Right cardiac atrium (tissue), 5 donors: Measurements from ENCODE around the gene PF4V1. TPM values are rescaled to one million over a fixed set of nuclear protein-coding genes. Genes with fewer than 3 reads are reported as not detected.

Experiments used
- ATAC-seq, 2 donors: fragments of 200-7000 bp; cut with Tn5 transposase; one replicate each; pipeline versions ENCODE4 v1.8.0 to v1.9.1; 2020; ENCODE audit warnings: moderate library complexity in 2 of 2, mild to moderate bottlenecking in 1 of 2
- DNase-seq, 3 donors: peaks; one replicate each; pipeline ENCODE4 v3.0.0-alpha.2; 2020
- H3K27ac ChIP-seq: one replicate; pipeline ENCODE4 v1.5.1; 2013; ENCODE audit warnings: mild to moderate bottlenecking, low read length, control low read depth, moderate library complexity
- H3K27me3 ChIP-seq: one replicate; pipeline ENCODE4 v1.6.1; 2013; ENCODE audit not compliant: control insufficient read depth, insufficient read depth
- H3K4me1 ChIP-seq: one replicate; pipeline ENCODE4 v1.6.1; 2013; ENCODE audit warnings: low read length; ENCODE audit not compliant: control insufficient read depth, insufficient read depth
- H3K4me3 ChIP-seq: one replicate; pipeline ENCODE4 v1.5.1; 2013; ENCODE audit warnings: low read length, control low read depth
- H3K9me3 ChIP-seq: one replicate; pipeline ENCODE4 v1.6.1; 2013; ENCODE audit warnings: low read length; ENCODE audit not compliant: control insufficient read depth
- WGBS: extraction: QIAGEN DNeasy Blood & Tissue Kit; methylation state at CpG from one replicate; pipeline ENCODE4 v1.1.7; 2013; 5-methylcytosine and 5-hydroxymethylcytosine counted together
- intact Hi-C, 4 donors: fragments of 100-400 bp; cut with DNase I; formaldehyde crosslinking; loops; one replicate each; pipeline versions ENCODE4 v1.11.0 to v1.14.0; 2022 to 2023
- polyA plus RNA-seq: library from polyadenylated mRNA; stranded (reverse); fragments of 200-250 nt; gene quantifications from one replicate; pipeline ENCODE4 v1.2.3, GENCODE V29; 2013
- total RNA-seq, 4 donors: library from RNA; stranded (reverse); fragmentation: NEBNext Ultra II Directional; extraction: Animal tissue kit (Norgen Biotek cat#: 25700); gene quantifications; one replicate each; pipeline ENCODE4 v1.2.1, GENCODE V29; 2021
- donor health status: healthy with polysubstance abuse.
- donor health status: DM: no; HTN: yes; CAD: no.
- donor health status: DM: no; HTN: no; CAD: no.
- donor health status: DM: no; HTN: yes; CAD: no; lungs with severe emphysema.
- donor health status: DM: yes; HTN: yes; CAD: no.

Gene PF4V1
- total and polyA plus RNA-seq, 5 donors = not detected

DNA sequence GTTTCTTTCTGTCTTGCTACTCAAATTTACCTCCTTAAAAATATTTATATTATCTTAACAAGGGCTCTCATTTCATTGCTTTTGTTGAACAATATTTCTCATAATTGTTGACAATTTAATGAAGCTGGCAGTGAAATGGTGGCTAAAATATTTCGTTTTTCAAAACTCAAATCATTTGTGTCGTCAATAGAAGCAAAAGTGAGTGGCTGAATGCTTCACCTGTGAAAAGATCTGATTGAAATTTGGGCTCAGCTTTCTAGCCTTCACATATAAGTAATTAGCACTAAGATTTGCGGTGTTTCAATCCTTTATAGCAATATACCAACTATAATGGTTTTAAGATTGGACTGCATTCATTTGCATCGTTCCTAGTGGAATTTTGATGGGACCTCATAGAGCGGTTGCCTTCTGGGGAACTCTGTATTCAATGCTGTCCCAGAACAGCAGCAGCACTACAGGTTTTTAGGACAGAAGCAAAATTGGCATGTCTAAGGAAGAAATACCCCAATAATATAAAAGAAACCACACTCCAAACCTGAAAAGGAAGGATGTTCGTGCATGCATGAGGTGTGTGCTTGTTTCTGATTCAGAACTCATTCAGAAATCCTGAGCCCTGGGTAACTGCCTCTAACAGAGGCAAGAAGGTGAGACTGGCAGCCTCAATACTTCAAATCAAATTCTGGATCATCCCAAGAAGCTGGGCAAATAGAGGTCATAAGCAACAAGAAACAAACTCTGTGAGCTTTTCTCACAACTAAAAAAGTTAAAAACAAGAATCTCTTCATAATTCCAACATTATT, 18.6 kb downstream of the PF4V1 start:
- Histone ChIP-seq H3K4me3 (no peak overlapping the region), H3K27me3 (no peaks in the 10 kb centered on the region), H3K4me1 (no peaks in the 10 kb centered on the region), H3K9me3 (no peaks in the 10 kb centered on the region), H3K27ac (no peak overlapping the region)
- ATAC-seq (no peak), DNase-seq (no peak)
- 92% methylated on average over 6 of the region's 6 CpGs for WGBS
- intact Hi-C loops = no loop called here

DNA sequence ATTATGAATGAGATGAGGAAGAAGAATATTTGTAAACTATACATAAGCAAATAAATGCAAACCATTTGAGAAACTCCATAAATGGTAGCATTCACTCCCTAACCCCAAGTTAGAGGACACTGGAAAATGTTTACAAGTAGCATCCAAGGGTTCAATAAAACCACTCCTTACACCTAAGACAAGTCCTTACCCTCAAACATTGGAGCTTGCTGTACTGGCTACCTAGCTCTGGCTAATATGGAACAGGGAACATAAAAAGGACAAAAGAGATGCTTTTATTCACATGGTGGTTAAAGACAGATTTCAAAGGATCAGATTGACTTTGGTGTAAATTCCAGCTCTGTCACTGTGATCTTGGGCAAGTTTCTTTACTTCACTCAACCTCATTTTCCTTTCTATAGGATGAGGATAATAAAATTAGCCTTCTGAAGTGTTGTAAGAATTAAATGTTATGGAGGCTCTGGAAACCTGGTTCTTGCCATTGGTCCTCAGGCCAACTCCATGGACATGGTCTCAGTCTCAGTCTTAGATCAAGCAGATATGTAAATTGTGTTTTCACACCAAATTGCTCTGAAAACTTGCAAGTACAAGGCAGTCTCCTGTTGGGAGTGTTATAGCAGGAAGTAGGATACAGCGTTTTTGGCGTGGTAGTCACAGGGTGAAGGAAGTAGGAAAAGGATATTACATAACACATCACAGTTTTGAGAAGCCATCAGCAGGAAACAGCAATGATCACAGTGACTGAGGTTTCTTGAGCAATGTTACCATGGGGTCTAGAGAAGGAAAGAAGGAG, 19.4 kb downstream of the PF4V1 start:
- no peak overlapping the region for H3K27ac ChIP-seq
- H3K9me3 ChIP-seq = no peaks in the 10 kb centered on the region
- DNase-seq = no peak
- peak; percentile 14 to 64 for ATAC-seq
- whole genome bisulfite sequencing = 52% methylated on average over 2 of the region's 2 CpGs
- intact Hi-C loops = no loop called here
- H3K4me3 ChIP-seq = no peak overlapping the region
- no peaks in the 10 kb centered on the region for H3K4me1 ChIP-seq
- no peaks in the 10 kb centered on the region for H3K27me3 ChIP-seq

DNA sequence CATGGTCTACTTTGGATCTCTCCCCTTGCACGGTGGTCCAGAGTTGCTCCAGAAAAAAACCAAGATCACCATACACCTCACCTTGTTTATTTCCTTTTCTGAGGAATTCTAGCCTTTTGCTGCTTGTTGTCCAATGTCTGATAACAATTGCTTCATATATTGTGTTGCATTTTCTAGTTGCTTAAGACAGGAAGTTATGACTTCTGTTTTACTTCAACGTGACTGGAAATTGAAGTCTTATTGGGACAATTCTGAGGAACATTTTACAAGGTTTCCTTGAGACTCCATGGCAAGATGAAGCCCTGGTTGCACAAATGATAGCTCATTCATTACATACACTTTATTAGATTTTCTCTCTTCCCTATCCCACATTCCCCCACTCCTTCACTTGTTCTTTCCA, 21.3 kb downstream of the PF4V1 start:
- Histone ChIP-seq H3K9me3 (no peaks in the 10 kb centered on the region), H3K4me3 (no peak overlapping the region), H3K27ac (no peak overlapping the region), H3K27me3 (no peaks in the 10 kb centered on the region), H3K4me1 (no peaks in the 10 kb centered on the region)
- 71% methylated on average over 2 of the region's 2 CpGs for WGBS
- ATAC-seq (no peak), DNase-seq (no peak)
- intact Hi-C loops = no loop called here

DNA sequence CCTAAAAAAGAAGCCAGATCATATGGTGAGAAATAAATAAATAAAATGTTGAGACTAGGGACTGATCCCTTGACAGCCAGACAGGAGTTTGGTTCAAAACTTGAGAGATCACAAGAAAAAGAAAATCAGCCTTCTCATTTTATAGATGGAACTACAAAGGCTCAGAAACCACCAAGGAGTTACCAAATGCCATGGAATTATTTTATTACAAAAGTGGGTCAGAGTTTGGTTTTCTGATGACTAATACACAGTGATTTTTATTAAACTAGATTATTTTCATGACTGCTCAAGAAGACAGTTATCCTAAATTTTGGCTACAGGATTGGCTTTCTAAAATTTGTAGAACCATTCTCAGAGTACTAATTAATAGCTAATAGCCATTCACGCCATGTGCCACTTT, 22.3 kb downstream of the PF4V1 start:
- H3K27ac ChIP-seq = no peak overlapping the region
- no peak overlapping the region for H3K4me3 ChIP-seq
- WGBS = 90% methylated on average over 1 of the region's 1 CpG
- no peaks in the 10 kb centered on the region for H3K4me1 ChIP-seq
- no peak for ATAC-seq
- intact Hi-C loops = no loop called here
- no peak for DNase-seq
- no peaks in the 10 kb centered on the region for H3K9me3 ChIP-seq
- H3K27me3 ChIP-seq = no peaks in the 10 kb centered on the region

DNA sequence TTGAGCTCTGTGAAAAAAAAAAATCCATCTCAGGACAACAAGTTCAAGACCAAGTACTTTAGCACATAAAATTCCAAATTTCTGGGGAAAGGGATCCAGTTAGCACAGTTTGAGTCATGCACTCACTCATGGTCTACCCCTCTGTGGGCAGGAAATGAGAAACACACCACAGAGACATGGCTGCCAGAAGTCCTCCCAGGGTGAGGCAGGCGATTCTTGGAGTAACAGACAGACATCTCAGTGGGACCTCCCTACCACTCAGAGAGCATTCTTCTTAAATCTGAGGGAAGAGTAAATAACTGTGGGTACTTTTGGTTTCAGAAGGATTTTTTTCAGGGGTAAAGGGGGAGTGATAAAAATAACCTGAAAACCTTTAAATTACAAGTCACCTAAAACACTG, 30.2 kb downstream of the PF4V1 start:
- H3K4me3 ChIP-seq = no peak overlapping the region
- H3K4me1 ChIP-seq = no peaks in the 10 kb centered on the region
- no peaks in the 10 kb centered on the region for H3K9me3 ChIP-seq
- H3K27me3 ChIP-seq = no peaks in the 10 kb centered on the region
- 50% methylated on average over 1 of the region's 1 CpG for WGBS
- DNase-seq (peak in 1 of 3 donors; percentile 29), ATAC-seq (no peak)
- no peak overlapping the region for H3K27ac ChIP-seq
- intact Hi-C loops = no loop called here

DNA sequence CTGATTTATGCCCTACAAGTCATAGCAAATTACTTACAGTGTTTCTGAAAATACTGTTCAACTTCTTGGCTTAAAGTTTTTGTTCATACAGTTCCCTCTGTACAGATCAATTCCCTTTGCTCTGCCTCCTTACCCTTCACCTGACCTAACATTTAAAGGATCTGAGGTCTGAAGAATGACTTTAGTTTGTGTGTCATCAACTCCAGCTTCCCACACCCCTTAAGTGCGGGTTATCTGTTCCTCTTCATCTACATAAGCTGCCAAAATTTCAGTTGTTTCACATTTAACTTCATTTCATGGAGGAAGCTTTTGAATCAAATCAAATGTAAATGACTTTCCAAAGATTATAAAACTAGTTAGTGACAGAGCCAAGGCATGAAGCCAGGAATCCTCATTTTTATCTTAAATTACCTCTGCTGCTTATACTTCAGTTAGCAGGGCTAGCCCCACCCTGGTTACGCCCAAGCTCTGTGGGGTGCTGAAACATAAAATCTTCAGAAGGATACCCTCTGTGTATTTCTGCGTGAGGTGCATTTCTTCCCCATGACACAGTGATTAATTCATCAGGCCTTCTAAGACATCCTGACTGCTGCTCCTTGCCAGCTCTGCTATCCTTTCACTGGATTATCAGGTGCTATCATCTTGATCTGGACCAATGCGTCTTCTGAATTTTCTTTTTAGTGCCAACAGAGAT, 32.6 kb downstream of the PF4V1 start:
- DNase-seq (no peak), ATAC-seq (no peak)
- intact Hi-C loops = no loop called here
- no peaks in the 10 kb centered on the region for H3K27me3 ChIP-seq
- no peaks in the 10 kb centered on the region for H3K4me1 ChIP-seq
- H3K27ac ChIP-seq = no peak overlapping the region
- no peak overlapping the region for H3K4me3 ChIP-seq
- no peaks in the 10 kb centered on the region for H3K9me3 ChIP-seq
- WGBS = 58% methylated on average over 4 of the region's 4 CpGs

DNA sequence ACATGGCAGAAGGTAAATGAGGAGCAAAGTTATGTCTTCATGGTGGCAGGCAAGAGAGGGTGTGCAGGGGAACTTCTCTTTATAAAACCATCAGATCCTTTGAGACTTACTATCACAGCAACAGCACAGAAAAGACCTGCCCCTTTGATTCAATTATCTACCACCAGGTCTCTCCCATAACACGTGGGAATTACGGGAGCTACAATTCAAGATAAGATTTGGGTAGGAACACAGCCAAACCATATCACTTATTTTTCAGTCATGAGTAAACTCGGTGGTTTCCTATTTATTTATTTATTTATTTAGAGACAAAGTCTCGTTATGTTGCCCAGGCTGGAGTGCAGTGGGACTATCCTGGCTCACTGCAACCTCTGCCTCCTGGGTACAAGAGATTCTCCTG, 38.2 kb downstream of the PF4V1 start:
- 52% methylated on average over 4 of the region's 4 CpGs for WGBS
- ATAC-seq (no peak), DNase-seq (no peak)
- no peak overlapping the region for H3K4me3 ChIP-seq
- no peak overlapping the region for H3K27ac ChIP-seq
- intact Hi-C loops = no loop called here
- H3K27me3 ChIP-seq = no peaks in the 10 kb centered on the region
- H3K4me1 ChIP-seq = no peaks in the 10 kb centered on the region
- H3K9me3 ChIP-seq = no peaks in the 10 kb centered on the region

DNA sequence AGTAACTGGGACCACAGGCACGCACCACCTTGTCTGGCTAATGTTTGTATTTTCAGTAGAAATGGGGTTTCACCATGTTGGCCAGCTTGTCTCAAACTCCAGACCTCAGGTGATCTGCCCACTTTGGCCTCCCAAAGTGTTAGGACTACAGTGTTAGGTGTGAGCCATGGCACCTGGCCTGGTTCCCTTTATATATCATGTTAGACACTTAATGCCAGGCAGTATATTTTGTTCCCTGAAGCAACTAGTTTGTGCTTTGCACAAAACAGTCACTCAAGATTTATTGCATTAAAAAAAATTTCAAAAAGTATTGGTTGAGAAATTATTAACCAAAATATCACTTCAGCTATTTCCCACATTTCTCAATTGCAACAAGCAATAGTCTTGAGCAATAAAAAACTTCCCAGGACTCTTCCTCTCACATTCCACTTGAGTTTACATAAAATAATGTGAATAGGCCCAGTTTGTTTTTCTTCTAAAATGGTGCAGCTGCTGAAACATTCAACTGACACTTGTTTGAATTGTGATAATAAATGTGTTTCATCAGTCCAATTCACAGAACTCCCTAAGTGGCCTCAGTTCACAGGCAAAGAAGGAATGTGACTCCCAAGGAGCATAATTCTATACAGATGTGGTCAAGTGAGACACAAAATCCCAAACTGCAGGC, 38.8 kb downstream of the PF4V1 start:
- DNase-seq (no peak), ATAC-seq (peak; percentile 23 to 26)
- 95% methylated on average over 1 of the region's 1 CpG for WGBS
- intact Hi-C loops = no loop called here
- Histone ChIP-seq H3K27me3 (no peaks in the 10 kb centered on the region), H3K4me3 (no peak overlapping the region), H3K9me3 (no peaks in the 10 kb centered on the region), H3K27ac (no peak overlapping the region), H3K4me1 (no peaks in the 10 kb centered on the region)

DNA sequence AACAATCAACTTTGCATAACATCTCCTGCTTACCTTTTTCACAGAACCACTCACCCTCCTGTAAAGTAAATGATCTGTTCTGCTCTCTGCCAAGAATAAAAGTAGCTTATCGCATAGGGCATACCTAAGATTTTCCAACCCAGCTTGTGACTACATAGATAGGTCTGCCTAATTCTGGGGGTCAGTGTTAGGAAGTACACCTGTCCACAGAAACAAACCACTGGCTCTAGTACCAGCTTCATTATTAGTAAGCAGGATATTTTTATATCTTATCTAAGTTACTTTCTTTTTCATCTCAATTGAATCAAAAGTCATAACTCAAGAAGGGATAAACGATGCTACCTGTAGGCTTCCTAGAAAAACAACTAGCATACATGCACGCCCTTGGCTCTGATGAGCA, 39.9 kb downstream of the PF4V1 start:
- intact Hi-C loops = no loop called here
- Histone ChIP-seq H3K4me1 (no peaks in the 10 kb centered on the region), H3K9me3 (no peaks in the 10 kb centered on the region), H3K27me3 (no peaks in the 10 kb centered on the region), H3K27ac (no peak overlapping the region), H3K4me3 (no peak overlapping the region)
- DNase-seq = no peak
- WGBS = 77% methylated on average over 3 of the region's 3 CpGs
- no peak for ATAC-seq

DNA sequence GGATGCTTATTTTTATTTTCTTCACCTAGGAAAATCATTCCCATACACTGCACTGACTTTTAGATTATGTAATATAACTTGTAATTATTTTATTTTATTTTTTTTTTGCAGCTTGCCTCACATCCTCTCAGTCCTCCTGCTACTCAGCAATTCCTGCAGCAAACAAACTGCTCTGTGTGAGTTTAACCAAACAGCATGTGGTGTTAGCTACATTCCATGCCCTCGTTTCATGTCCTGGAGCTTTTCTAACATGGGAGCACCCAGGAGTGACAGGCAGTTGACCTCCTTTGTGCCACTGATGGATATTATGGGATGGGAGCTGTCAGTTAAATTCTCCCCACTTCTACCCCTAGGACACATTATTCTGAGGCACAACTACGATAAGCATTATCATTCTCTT, 40.9 kb downstream of the PF4V1 start:
- 41% methylated on average over 2 of the region's 2 CpGs for WGBS
- H3K4me3 ChIP-seq = no peak overlapping the region
- H3K27ac ChIP-seq = no peak overlapping the region
- DNase-seq (no peak), ATAC-seq (no peak)
- H3K27me3 ChIP-seq = no peaks in the 10 kb centered on the region
- H3K9me3 ChIP-seq = no peaks in the 10 kb centered on the region
- no peaks in the 10 kb centered on the region for H3K4me1 ChIP-seq
- intact Hi-C loops = no loop called here
